NB4 (cell line): ENCODE results near the gene TGFA.
A peak's percentile ranks its signal among the peaks of the same experiment; 100 is the strongest.
"Not testable (repeated sequence)": the region's sequence is repeated elsewhere in the genome, so short reads cannot be mapped to it uniquely, and the experiment has no call there.

Experiments used
- DNase-seq: peaks from one replicate; pipeline ENCODE4 v3.0.0; 2010; ENCODE audit warnings: low read depth
- H3K4me3 ChIP-seq: one replicate; pipeline ENCODE4 v1.5.1; 2011; ENCODE audit warnings: mild to moderate bottlenecking, low read depth, low read length, moderate library complexity
- CTCF ChIP-seq: IDR thresholded peaks from one replicate; pipeline ENCODE4 v1.5.1; 2012; ENCODE audit warnings: low read depth, low read length
- MAX ChIP-seq: IDR thresholded peaks from 2 replicates; pipeline ENCODE4 v1.6.1; 2011; ENCODE audit warnings: low read depth, low read length
- MYC ChIP-seq: IDR thresholded peaks from 2 replicates; pipeline ENCODE4 v1.6.1; 2011; ENCODE audit warnings: low read depth, low read length
- POLR2A ChIP-seq: IDR thresholded peaks from 2 replicates; pipeline ENCODE4 v1.6.1; 2011; ENCODE audit warnings: mild to moderate bottlenecking; ENCODE audit not compliant: insufficient read length; ENCODE audit errors: extremely low read depth

TGFA gene

GRCh38 chr2:70469435-70469834 is 84.2 kb downstream of the TGFA start:
- peak; percentile 12 for DNase-seq
- H3K4me3 ChIP-seq, result no peak overlapping the region
- TF ChIP-seq POLR2A, result no peak
- no peak for TF ChIP-seq MAX
- TF ChIP-seq CTCF, result peak; percentile 15

GRCh38 chr2:70468878-70469277 is 84.7 kb downstream of the TGFA start:
- peak; percentile 80 for DNase-seq
- TF ChIP-seq MAX (no peak), POLR2A (no peak)
- no peak overlapping the region for H3K4me3 ChIP-seq

- TF ChIP-seq MAX (no peak), MYC (0 out of 2 replicates have a peak, but pooled peaks have one; percentile 9)
- no peak overlapping the region for H3K4me3 ChIP-seq
- DNase-seq, result peak; percentile 79
Measured at GRCh38 chr2:70467831-70468779, 85.5 kb downstream of the TGFA start.

- TF ChIP-seq POLR2A (no peak), CTCF (no peak), MAX (no peak), MYC (no peak)
- DNase-seq, result no peak
- no peak overlapping the region for H3K4me3 ChIP-seq
Measured at GRCh38 chr2:70467237-70467636, 86.4 kb downstream of the TGFA start.

- H3K4me3 ChIP-seq, DNase-seq: not testable (repeated sequence)
Measured at GRCh38 chr2:70466647-70467046, 87.0 kb downstream of the TGFA start.

- no peak for DNase-seq
- no peak overlapping the region for H3K4me3 ChIP-seq
- no peak for TF ChIP-seq POLR2A
- TF ChIP-seq CTCF, result no peak
- TF ChIP-seq MYC, result no peak
- TF ChIP-seq MAX, result no peak
Measured at GRCh38 chr2:70463997-70464396, 89.6 kb downstream of the TGFA start.

- no peak for DNase-seq
- no peak for TF ChIP-seq MAX
- TF ChIP-seq MYC, result no peak
- no peak for TF ChIP-seq CTCF
- no peak for TF ChIP-seq POLR2A
- H3K4me3 ChIP-seq, result no peak overlapping the region
Measured at GRCh38 chr2:70463581-70463980, 90.0 kb downstream of the TGFA start.
